Transverse colon (tissue), 4 donors: ENCODE data around the gene VPS41. TPM values are rescaled to one million over a fixed set of nuclear protein-coding genes. Genes with fewer than 3 reads are reported as not detected.

Experiments
- DNase-seq: peaks from one replicate; pipeline ENCODE4 v3.0.0-alpha.2; 2019
- H3K27ac ChIP-seq, 4 donors: fragments of 200-600 bp; sonication (generic); 2 replicates each; pipeline ENCODE4 v1.5.1; 2016 to 2018; ENCODE audit warnings: inconsistent platforms in 4 of 4
- H3K27me3 ChIP-seq: fragments of 200-600 bp; sonication (generic); 2 replicates; pipeline ENCODE4 v1.5.1; 2017; ENCODE audit warnings: inconsistent platforms
- H3K36me3 ChIP-seq, 4 donors: fragments of 200-600 bp; sonication (generic); 2 replicates each; pipeline ENCODE4 v1.5.1; 2017 to 2019; ENCODE audit warnings: inconsistent platforms in 4 of 4
- H3K4me1 ChIP-seq, 4 donors: fragments of 200-600 bp; sonication (generic); 2 replicates each; pipeline ENCODE4 v1.5.1; 2017 to 2020; ENCODE audit warnings: inconsistent platforms in 4 of 4
- H3K4me3 ChIP-seq, 4 donors: fragments of 200-600 bp; sonication (generic); 1 replicate in 1 of 4; 2 replicates in 3 of 4; pipeline versions ENCODE4 v1.5.1 to v1.6.1; 2017 to 2019; ENCODE audit warnings: inconsistent platforms in 4 of 4
- H3K9me3 ChIP-seq, 2 donors: fragments of 200-600 bp; sonication (generic); 2 replicates each; pipeline ENCODE4 v1.5.1; 2017 to 2019; ENCODE audit warnings: inconsistent platforms in 2 of 2
- EP300 ChIP-seq: sonication (generic); formaldehyde crosslinking; IDR thresholded peaks from one replicate; pipeline ENCODE4 v1.6.1; 2017; ENCODE audit warnings: antibody characterized with exemption, low read depth
- POLR2A ChIP-seq: fragments of 450-650 bp; IDR thresholded peaks from one replicate; pipeline ENCODE4 v1.6.1; 2016; ENCODE audit warnings: antibody characterized with exemption, mild to moderate bottlenecking, moderate library complexity
- POLR2AphosphoS5 ChIP-seq, 3 donors: sonication (generic); formaldehyde crosslinking; IDR thresholded peaks; one replicate each; pipeline ENCODE4 v1.6.1; 2016; ENCODE audit warnings: antibody characterized with exemption in 3 of 3
- WGBS, 2 donors: methylation state at CpG; one replicate each; pipeline ENCODE4 v1.1.5; 2018; ENCODE audit warnings: low coverage in 1 of 2; 5-methylcytosine and 5-hydroxymethylcytosine counted together
- in situ Hi-C, 4 donors: fragments of 200-750 bp; cut with MboI; loops; one replicate each; pipeline versions ENCODE4 v1.15.0 to v1.15.1; 2017; ENCODE audit warnings: low sequenced_read_pairs in 3 of 4, low pct_ligation_motif_present in 1 of 4, low pct_unique_long_range_greater_than_20kb in 1 of 4
- intact Hi-C: fragments of 100-400 bp; cut with DNase I; formaldehyde crosslinking; loops from one replicate; pipeline ENCODE4 v1.15.1; 2023; ENCODE audit warnings: low total_unique reads
- total RNA-seq, 4 donors: library from RNA; depleted of rRNA; stranded (reverse); fragments of >200 nt; gene quantifications; one replicate each; pipeline ENCODE4 v1.1.0, GENCODE V29; 2016
- TF ChIP-seq, protein P1 (sequence below), 5 experiments: fragments of 200-600 bp in 3 of 5; fragments of 450-650 bp in 2 of 5; sonication (generic) in 3 of 5; IDR thresholded peaks; 1 replicate in 2 of 5; 2 replicates in 3 of 5; pipeline ENCODE4 v1.5.1; 2016 to 2017; ENCODE audit warnings: antibody characterized with exemption in 5 of 5, inconsistent platforms in 3 of 5, mild to moderate bottlenecking in 2 of 5, moderate library complexity in 1 of 5

VPS41 gene
- total RNA-seq = 10 to 100 TPM; 26.9 to 35.1 (median 29.2) TPM

DNA sequence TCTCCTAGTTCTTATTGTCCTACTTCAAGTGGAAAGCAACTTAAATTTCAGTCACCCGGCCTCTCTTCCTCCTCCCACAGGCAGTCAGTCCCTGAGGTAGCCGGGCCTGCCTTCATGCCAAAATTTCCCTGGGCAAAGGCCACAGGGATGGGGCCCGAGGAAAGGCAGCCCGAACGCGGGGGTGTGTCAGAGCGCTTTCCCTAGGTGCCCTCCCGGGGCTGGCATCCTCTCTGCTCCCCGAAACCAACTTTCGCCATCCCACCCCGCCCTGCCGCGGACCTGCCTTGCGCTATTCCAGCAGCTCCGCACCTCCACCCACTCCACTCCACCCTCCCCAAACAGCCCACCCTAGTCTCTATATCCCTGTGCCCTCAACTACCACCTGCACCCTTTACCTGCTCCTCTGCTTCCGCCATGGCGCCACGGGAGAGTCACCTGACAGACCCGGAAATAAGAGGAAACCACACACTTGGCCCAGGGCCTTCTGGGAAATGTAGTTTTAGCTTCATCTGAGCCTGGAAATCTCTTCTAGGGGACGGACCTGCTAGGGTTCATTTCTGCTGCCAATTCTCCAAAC lies at the start of gene VPS41:
Gene VPS41, minus strand, starts transcription at position 433 of the 577 bp plus-strand sequence. Its CDS starts 17 bp downstream, at position 416.
- peak within 1 kb of the TSS; percentile 46 to 80 (median 73) for H3K27ac ChIP-seq
- peak; percentile 86 for DNase-seq
- H3K27me3 ChIP-seq = no peaks in the 10 kb centered on the region
- in situ Hi-C loops = no loop called here
- H3K4me3 ChIP-seq = peak within 1 kb of the TSS; percentile 75 to 89 (median 86)
- no peaks in the 10 kb centered on the region for H3K36me3 ChIP-seq
- TF ChIP-seq EP300 (no peak), POLR2A (peak; percentile 35), POLR2AphosphoS5 (IDR thresholded peaks at IDR 0.05) (peak; percentile 29 to 59 (median 52))
- TF ChIP-seq, protein P1, sequence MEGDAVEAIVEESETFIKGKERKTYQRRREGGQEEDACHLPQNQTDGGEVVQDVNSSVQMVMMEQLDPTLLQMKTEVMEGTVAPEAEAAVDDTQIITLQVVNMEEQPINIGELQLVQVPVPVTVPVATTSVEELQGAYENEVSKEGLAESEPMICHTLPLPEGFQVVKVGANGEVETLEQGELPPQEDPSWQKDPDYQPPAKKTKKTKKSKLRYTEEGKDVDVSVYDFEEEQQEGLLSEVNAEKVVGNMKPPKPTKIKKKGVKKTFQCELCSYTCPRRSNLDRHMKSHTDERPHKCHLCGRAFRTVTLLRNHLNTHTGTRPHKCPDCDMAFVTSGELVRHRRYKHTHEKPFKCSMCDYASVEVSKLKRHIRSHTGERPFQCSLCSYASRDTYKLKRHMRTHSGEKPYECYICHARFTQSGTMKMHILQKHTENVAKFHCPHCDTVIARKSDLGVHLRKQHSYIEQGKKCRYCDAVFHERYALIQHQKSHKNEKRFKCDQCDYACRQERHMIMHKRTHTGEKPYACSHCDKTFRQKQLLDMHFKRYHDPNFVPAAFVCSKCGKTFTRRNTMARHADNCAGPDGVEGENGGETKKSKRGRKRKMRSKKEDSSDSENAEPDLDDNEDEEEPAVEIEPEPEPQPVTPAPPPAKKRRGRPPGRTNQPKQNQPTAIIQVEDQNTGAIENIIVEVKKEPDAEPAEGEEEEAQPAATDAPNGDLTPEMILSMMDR (IDR thresholded peaks at IDR 0.05) = no peak
- H3K4me1 ChIP-seq = peaks cover 0 to 9% (median 7%) of the 10 kb centered on the region in 4 donors
- H3K9me3 ChIP-seq = no peaks in the 10 kb centered on the region
- intact Hi-C loops = no loop called here
- 0% methylated on average over 11 to 20 of the region's 20 CpGs for WGBS, 2 donors

DNA sequence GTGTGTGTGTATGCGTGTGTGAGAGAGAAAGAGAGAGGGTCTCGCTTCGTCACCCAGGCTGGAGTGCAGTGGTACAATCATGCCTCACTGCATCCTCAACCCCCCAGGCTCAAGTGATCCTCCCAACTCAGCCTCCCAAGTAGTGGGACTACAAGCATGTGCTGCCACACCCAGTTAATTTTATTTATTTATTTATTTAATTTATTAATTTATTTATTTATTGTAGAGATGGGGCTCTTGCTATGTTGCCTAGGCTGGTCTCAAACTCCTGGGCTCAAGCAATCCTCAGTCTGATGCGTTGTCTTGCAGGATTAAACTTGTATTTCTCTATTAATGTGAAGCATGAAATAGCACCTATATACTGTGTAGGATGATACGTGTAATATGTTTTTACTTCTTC lies 46.9 kb upstream of the VPS41 start:
- TF ChIP-seq, protein P1 (IDR thresholded peaks at IDR 0.05) = no peak
- TF ChIP-seq EP300 (no peak), POLR2AphosphoS5 (IDR thresholded peaks at IDR 0.05) (no peak), POLR2A (no peak)
- 74 to 100% methylated on average over 1 to 5 of the region's 5 CpGs for WGBS, 2 donors
- Histone ChIP-seq H3K36me3 (no peaks in the 10 kb centered on the region), H3K9me3 (no peaks in the 10 kb centered on the region), H3K4me1 (no peaks in the 10 kb centered on the region), H3K27me3 (no peaks in the 10 kb centered on the region), H3K27ac (no peak overlapping the region), H3K4me3 (no peak overlapping the region)
- DNase-seq = no peak
- in situ Hi-C loops (no loop called here), intact Hi-C loops (no loop called here)

DNA sequence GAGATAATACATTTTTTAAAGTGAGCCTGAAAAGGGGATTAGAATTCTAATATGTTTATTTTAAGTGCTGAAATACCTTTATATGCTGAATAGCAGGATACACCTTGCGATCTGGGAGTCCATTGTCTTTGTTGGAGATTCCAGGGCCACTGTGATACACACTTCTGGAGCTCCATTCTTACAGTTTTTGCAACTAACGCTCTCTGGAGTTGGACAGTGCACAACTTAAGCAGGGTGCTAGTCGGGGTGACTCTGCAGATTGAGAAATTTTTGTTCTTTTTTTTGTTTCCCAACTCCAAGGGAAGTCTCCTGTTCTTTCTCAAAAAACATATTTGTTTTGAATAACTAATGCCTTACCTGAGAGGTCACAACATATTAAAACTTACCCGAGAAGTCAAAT lies 45.0 kb upstream of the VPS41 start:
- TF ChIP-seq POLR2AphosphoS5 (IDR thresholded peaks at IDR 0.05) = no peak
- no peak for TF ChIP-seq EP300
- TF ChIP-seq, protein P1 (IDR thresholded peaks at IDR 0.05) = no peak
- no peak for TF ChIP-seq POLR2A
- intact Hi-C loops = no loop called here
- no peak for DNase-seq
- WGBS, 2 donors = 87 to 95% methylated on average over 4 of the region's 4 CpGs
- H3K4me3 ChIP-seq = no peak overlapping the region
- in situ Hi-C loops = no loop called here
- no peaks in the 10 kb centered on the region for H3K27me3 ChIP-seq
- no peaks in the 10 kb centered on the region for H3K9me3 ChIP-seq
- no peaks in the 10 kb centered on the region for H3K36me3 ChIP-seq
- H3K4me1 ChIP-seq = no peaks in the 10 kb centered on the region
- no peak overlapping the region for H3K27ac ChIP-seq

DNA sequence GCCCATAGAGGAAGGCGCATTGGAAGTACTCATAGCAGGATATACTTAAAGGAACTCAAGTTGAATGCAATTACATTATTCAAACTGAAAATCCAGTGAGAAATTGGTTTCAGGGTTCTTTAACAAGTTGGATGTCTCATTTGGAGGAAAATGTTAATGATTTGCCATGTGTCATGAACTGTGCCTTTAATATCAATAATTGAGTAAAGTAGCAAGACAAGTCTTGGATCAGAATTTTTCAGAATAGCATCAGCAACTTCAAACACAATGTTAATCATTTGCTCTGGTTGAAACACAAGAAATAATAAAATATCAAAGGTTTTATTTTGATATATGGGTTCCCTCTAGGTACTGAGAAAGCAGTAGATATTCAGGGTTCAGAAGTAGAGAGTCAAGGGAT lies 44.2 kb upstream of the VPS41 start:
- no peaks in the 10 kb centered on the region for H3K27me3 ChIP-seq
- H3K27ac ChIP-seq = no peak overlapping the region
- no peak for DNase-seq
- H3K9me3 ChIP-seq = no peaks in the 10 kb centered on the region
- H3K4me3 ChIP-seq = no peak overlapping the region
- no peaks in the 10 kb centered on the region for H3K4me1 ChIP-seq
- TF ChIP-seq EP300 = no peak
- TF ChIP-seq POLR2A = no peak
- H3K36me3 ChIP-seq = no peaks in the 10 kb centered on the region
- WGBS, 2 donors = 97 to 100% methylated on average over 1 of the region's 1 CpG
- in situ Hi-C loops = no loop called here
- intact Hi-C loops = no loop called here

DNA sequence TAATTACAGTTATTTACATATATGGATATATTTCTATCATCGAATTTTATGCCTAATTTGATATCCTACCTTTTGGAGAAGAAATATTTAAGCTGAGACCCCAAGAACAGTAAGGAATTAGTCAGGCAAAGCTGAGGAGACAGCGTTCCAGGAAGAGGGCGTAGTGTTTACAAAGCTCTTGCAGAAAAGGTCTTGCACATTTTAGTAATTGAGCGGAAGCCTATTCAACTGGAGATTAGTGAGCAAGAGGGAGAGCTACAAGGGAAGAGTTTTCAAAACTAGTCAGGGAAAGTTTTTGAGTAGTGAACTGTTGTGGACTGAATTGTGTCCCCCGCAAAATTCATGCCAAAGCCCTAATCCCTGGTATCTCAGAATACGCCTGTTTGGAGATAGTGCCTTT lies 42.2 kb upstream of the VPS41 start:
- H3K27ac ChIP-seq = no peak overlapping the region
- 86 to 87% methylated on average over 6 of the region's 6 CpGs for WGBS, 2 donors
- no peaks in the 10 kb centered on the region for H3K27me3 ChIP-seq
- no peaks in the 10 kb centered on the region for H3K4me1 ChIP-seq
- H3K4me3 ChIP-seq = no peak overlapping the region
- intact Hi-C loops (no loop called here), in situ Hi-C loops (no loop called here)
- TF ChIP-seq, protein P1 (IDR thresholded peaks at IDR 0.05) = no peak
- no peak for TF ChIP-seq POLR2AphosphoS5 (IDR thresholded peaks at IDR 0.05)
- TF ChIP-seq EP300 = no peak
- TF ChIP-seq POLR2A = no peak
- DNase-seq = no peak
- H3K9me3 ChIP-seq = no peaks in the 10 kb centered on the region
- H3K36me3 ChIP-seq = no peaks in the 10 kb centered on the region
